ENCODE data around the gene RIMBP2.

Gene RIMBP2

DNA sequence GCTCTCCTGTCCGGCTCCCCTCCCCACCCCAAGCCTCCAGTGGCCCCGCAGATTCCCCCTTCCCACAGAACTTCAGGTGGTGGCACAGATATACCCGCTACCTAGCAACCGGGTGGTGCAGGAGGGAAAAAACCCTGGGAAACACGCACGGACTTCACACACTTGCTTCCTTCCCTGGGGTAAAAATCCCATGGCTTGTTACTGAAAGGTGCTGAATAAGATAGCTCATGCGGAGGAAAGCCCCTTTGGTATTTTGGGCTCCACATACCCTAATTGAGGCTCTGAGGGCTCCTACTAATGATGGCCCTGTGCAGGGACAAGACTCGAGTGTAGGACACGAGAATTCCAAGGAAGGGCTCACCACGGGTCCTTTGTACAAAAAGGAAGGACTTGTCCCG is 869 bp upstream of the RIMBP2 start:
- Histone ChIP-seq H3K79me2 (ENCODE audit: insufficient read depth, low read length) (no peaks in the 10 kb centered on the region), H3K9me3 (ENCODE audit: low read length) (no peaks in the 10 kb centered on the region), H4K20me1 (ENCODE audit: insufficient read depth, low read length) (no peaks in the 10 kb centered on the region), H2AFZ (ENCODE audit: low read length) (no peak overlapping the region), H3K4me2 (ENCODE audit: low read length) (no peak overlapping the region), H3K4me3 (ENCODE audit: low read depth, low read length, poor library complexity, severe bottlenecking) (no peak overlapping the region), H3K4me1 (ENCODE audit: insufficient read depth, low read length, severe bottlenecking) (no peaks in the 10 kb centered on the region), H3F3A (ENCODE audit: insufficient read depth, low read length) (no peaks in the 10 kb centered on the region), H3K36me3 (ENCODE audit: insufficient read depth, low read length) (no peaks in the 10 kb centered on the region), H3K9me2 (ENCODE audit: low read depth, low read length) (no peaks in the 10 kb centered on the region), H3K27me3 (ENCODE audit: insufficient read depth, low read length) (no peaks in the 10 kb centered on the region), H3K27ac (ENCODE audit: low read depth, low read length, poor library complexity, severe bottlenecking) (no peak overlapping the region), H3K9ac (ENCODE audit: low read length) (no peak overlapping the region)
- TF ChIP-seq EZH2 (IDR thresholded peaks at IDR 0.05; ENCODE audit: borderline replicate concordance, low read length), result no peak

DNA sequence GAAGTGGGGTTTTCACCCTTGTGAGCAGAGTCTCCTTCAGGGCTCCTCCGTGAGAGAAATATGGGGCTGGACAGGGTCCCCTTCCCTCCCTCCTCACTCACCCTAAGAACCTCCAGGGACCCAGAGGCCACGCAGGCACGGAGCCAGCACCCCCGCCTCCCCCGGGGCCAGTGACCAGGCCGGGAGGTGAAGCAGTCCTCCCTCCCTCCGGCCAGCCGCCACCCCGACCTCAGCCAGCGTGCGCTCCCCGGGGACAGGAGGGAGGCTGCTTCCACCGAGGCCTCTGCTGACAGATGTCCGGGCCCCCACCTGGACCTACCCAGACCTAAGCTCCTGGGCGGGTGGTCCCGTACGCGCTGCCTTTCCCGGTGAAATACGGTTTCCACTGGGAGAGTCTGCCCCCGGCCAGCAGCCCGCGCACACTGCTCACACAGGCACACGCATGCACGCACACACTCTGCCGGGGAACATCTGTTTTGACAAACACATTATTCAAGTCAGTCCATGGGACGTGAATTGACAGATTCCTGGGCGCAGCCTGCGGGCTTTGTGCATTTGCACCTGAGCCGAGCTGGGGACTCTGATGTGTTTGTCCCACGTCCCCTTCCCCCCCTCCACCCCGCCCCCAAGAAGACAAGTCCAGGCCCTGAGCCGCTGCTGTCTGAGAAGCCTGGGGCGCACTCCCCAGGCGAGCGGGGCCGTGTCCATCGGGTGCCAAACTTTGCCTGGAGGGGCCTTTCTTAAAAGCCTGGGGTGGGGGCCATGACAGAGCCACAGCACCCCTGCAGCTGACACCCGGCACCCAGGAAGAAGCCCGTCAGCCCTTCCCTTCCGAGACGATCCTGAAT is 725 bp downstream of the RIMBP2 start:
- Histone ChIP-seq H2AFZ (ENCODE audit: low read length) (no peak overlapping the region), H3K9me3 (ENCODE audit: low read length) (no peaks in the 10 kb centered on the region), H3K9me2 (ENCODE audit: low read depth, low read length) (no peaks in the 10 kb centered on the region), H4K20me1 (ENCODE audit: insufficient read depth, low read length) (no peaks in the 10 kb centered on the region), H3K9ac (ENCODE audit: low read length) (no peak overlapping the region), H3K27me3 (ENCODE audit: insufficient read depth, low read length) (no peaks in the 10 kb centered on the region), H3K36me3 (ENCODE audit: insufficient read depth, low read length) (no peaks in the 10 kb centered on the region), H3K4me1 (ENCODE audit: insufficient read depth, low read length, severe bottlenecking) (no peaks in the 10 kb centered on the region), H3K4me2 (ENCODE audit: low read length) (no peak overlapping the region), H3K27ac (ENCODE audit: low read depth, low read length, poor library complexity, severe bottlenecking) (no peak overlapping the region), H3K4me3 (ENCODE audit: low read depth, low read length, poor library complexity, severe bottlenecking) (no peak overlapping the region), H3K79me2 (ENCODE audit: insufficient read depth, low read length) (no peaks in the 10 kb centered on the region), H3F3A (ENCODE audit: insufficient read depth, low read length) (no peaks in the 10 kb centered on the region)
- TF ChIP-seq, protein P1, sequence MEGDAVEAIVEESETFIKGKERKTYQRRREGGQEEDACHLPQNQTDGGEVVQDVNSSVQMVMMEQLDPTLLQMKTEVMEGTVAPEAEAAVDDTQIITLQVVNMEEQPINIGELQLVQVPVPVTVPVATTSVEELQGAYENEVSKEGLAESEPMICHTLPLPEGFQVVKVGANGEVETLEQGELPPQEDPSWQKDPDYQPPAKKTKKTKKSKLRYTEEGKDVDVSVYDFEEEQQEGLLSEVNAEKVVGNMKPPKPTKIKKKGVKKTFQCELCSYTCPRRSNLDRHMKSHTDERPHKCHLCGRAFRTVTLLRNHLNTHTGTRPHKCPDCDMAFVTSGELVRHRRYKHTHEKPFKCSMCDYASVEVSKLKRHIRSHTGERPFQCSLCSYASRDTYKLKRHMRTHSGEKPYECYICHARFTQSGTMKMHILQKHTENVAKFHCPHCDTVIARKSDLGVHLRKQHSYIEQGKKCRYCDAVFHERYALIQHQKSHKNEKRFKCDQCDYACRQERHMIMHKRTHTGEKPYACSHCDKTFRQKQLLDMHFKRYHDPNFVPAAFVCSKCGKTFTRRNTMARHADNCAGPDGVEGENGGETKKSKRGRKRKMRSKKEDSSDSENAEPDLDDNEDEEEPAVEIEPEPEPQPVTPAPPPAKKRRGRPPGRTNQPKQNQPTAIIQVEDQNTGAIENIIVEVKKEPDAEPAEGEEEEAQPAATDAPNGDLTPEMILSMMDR (IDR thresholded peaks at IDR 0.05; ENCODE audit: low read length), result no peak
- TF ChIP-seq EZH2 (IDR thresholded peaks at IDR 0.05; ENCODE audit: borderline replicate concordance, low read length), result no peak

DNA sequence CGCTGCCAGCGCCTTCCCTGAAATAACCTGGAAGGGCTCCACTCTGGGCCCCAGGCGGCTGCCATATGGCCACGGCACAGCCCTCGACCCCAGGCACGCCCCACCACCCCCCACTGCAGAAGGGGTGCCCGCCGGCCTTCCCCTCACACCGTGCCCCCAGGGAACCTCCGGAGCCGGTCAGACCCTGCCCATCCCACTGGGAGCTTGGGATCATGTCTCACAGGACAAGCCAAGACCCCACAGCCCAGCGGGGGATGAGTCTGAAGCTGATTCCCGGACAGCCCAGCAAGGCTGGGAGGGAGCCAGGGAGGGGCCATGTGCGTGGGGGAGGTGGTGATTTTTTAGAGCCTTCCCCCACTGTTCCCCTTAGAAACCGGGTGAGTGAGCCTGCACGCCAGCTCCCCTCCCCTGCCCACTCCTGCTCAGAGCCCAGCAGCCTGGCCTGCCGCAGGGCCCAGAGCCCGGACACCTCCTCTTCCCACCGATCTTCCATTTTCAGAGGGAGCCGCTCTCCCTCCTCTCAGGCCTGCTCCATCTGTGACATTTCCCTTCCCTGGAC is 1.4 kb downstream of the RIMBP2 start:
- H3K9me2 ChIP-seq (ENCODE audit: low read depth, low read length), result no peaks in the 10 kb centered on the region
- no peaks in the 10 kb centered on the region for H3K79me2 ChIP-seq (ENCODE audit: insufficient read depth, low read length)
- H3K36me3 ChIP-seq (ENCODE audit: insufficient read depth, low read length), result no peaks in the 10 kb centered on the region
- no peak overlapping the region for H3K27ac ChIP-seq (ENCODE audit: low read depth, low read length, poor library complexity, severe bottlenecking)
- H3K9ac ChIP-seq (ENCODE audit: low read length), result no peak overlapping the region
- H3K4me1 ChIP-seq (ENCODE audit: insufficient read depth, low read length, severe bottlenecking), result no peaks in the 10 kb centered on the region
- no peaks in the 10 kb centered on the region for H3K9me3 ChIP-seq (ENCODE audit: low read length)
- no peak overlapping the region for H3K4me2 ChIP-seq (ENCODE audit: low read length)
- no peaks in the 10 kb centered on the region for H3K27me3 ChIP-seq (ENCODE audit: insufficient read depth, low read length)
- no peak overlapping the region for H3K4me3 ChIP-seq (ENCODE audit: low read depth, low read length, poor library complexity, severe bottlenecking)
- H2AFZ ChIP-seq (ENCODE audit: low read length), result no peak overlapping the region
- TF ChIP-seq EZH2 (IDR thresholded peaks at IDR 0.05; ENCODE audit: borderline replicate concordance, low read length), result no peak
- TF ChIP-seq, protein P1 (IDR thresholded peaks at IDR 0.05; ENCODE audit: low read length), result no peak
- H4K20me1 ChIP-seq (ENCODE audit: insufficient read depth, low read length), result no peaks in the 10 kb centered on the region
- no peaks in the 10 kb centered on the region for H3F3A ChIP-seq (ENCODE audit: insufficient read depth, low read length)
